Measurements from ENCODE around the gene CYB561A3.

DNA sequence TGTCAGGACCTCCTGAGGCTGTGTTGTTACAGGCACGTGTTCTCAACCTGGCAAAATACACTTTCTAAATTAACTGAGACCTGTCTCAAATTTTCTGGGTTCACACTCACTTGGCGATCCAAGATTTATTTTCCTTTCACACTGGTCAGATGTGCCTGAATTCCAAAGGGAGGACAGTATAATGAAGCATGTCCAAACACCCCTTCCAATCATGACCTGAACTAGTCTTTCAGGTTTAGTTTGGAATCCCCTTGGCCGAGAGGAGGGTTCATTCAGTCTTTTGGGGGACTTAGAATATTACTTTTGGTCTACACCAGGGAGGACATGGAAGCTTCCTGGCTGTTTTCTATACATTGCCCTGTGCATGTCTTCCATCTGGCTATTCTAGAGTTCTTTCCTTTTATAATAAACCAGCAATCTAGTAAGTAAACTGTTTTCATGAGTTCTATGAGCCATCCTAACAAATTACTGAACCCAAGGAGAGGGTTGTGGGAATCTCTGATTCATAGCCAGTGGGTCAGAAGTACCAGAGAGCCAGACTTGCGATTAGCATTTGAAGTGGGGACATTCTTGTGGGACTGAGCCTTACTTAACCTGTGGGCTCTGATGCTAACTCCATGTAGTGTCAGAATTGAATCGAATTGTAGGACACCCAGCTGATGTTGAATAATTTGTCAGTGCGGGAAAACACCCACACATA lies 15.9 kb upstream of the CYB561A3 start:
- TF ChIP-seq EZH2 (IDR thresholded peaks at IDR 0.05) (no peak), POLR2AphosphoS5 (IDR thresholded peaks at IDR 0.05; ENCODE audit: borderline replicate concordance, low read depth, low read length) (no peak), FOXP2 (optimal IDR thresholded peaks at IDR 0.05; ENCODE audit: control extremely low read depth, extremely low read length, insufficient read depth) (no peak)
